H1 (cell line): ENCODE measurements around the gene FOXF2. TPM values are rescaled to one million over a fixed set of nuclear protein-coding genes. Genes with fewer than 3 reads are reported as not detected.

Experiments used
- CTCF ChIA-PET: fragments of 300-600 bp; sonication (Branson Sonifier 250); formaldehyde crosslinking; loops from one replicate; lab custom pipeline; 2021; ENCODE audit not compliant: partially characterized antibody; lab: Charles Lee
- POLR2A ChIA-PET: fragments of 300-600 bp; sonication (Branson Sonifier 250); formaldehyde crosslinking; loops from one replicate; lab custom pipeline; 2021; ENCODE audit warnings: inconsistent platforms; ENCODE audit not compliant: partially characterized antibody; lab: Charles Lee
- DNase-seq, 2 experiments: peaks; one replicate each; pipeline versions ENCODE4 v3.0.0 to v3.0.0-alpha.2; 2010 to 2022; ENCODE audit warnings: low spot score in 2 of 2, low read depth in 1 of 2, mixed read lengths in 1 of 2
- FAIRE-seq: peaks from 2 replicates; lab custom pipeline; 2011; peaks lifted over from hg19 to GRCh38; lab: Jason Lieb, UNC
- H2AFZ ChIP-seq: 2 replicates; pipeline ENCODE4 v1.8.1; 2012; ENCODE audit warnings: low read length, inconsistent platforms
- H2AK5ac ChIP-seq: 2 replicates; pipeline ENCODE4 v1.6.1; 2013; ENCODE audit warnings: low read depth, low read length
- H2BK120ac ChIP-seq: replicated peaks from 2 replicates; pipeline ENCODE3; 2013; ENCODE audit warnings: low read depth, low read length, inconsistent platforms
- H2BK12ac ChIP-seq: 2 replicates; pipeline ENCODE4 v1.6.1; 2013; ENCODE audit warnings: low read depth, low read length
- H2BK15ac ChIP-seq: 2 replicates; pipeline ENCODE4 v1.6.1; 2013; ENCODE audit warnings: low read length
- H2BK20ac ChIP-seq: 2 replicates; pipeline ENCODE4 v1.6.1; 2013; ENCODE audit warnings: low read length
- H2BK5ac ChIP-seq: 2 replicates; pipeline ENCODE4 v1.6.1; 2013; ENCODE audit warnings: low read depth, low read length
- H3K14ac ChIP-seq: 2 replicates; pipeline ENCODE4 v1.6.1; 2013; ENCODE audit warnings: inconsistent platforms; ENCODE audit not compliant: insufficient read length
- H3K18ac ChIP-seq: 2 replicates; pipeline ENCODE4 v1.6.1; 2013; ENCODE audit warnings: low read length; ENCODE audit errors: extremely low read depth
- H3K23ac ChIP-seq: 2 replicates; pipeline ENCODE4 v1.6.1; 2013; ENCODE audit warnings: inconsistent platforms; ENCODE audit not compliant: insufficient read length
- H3K23me2 ChIP-seq: 2 replicates; pipeline ENCODE4 v1.6.1; 2013; ENCODE audit warnings: low read depth, low read length
- H3K27ac ChIP-seq: 2 replicates; pipeline ENCODE4 v1.6.1; 2011; ENCODE audit warnings: low read depth, low read length, inconsistent platforms
- H3K27me3 ChIP-seq, 4 experiments: replicated peaks in 1 of 4; 1 replicate in 1 of 4; 2 replicates in 3 of 4; pipeline versions ENCODE4 v1.6.1 to v1.8.1; 2011 to 2013; ENCODE audit warnings: low read length in 3 of 4, mild to moderate bottlenecking in 3 of 4, inconsistent platforms in 2 of 4, mixed read lengths in 2 of 4, moderate library complexity in 1 of 4; ENCODE audit not compliant: control insufficient read depth in 3 of 4, insufficient read depth in 3 of 4; ENCODE audit errors: extremely low read depth in 1 of 4
- H3K36me3 ChIP-seq, 4 experiments: 2 replicates each; pipeline versions ENCODE4 v1.6.1 to v1.8.1; 2011 to 2013; ENCODE audit warnings: mild to moderate bottlenecking in 4 of 4, low read length in 3 of 4, moderate library complexity in 2 of 4, control low read depth in 1 of 4, inconsistent platforms in 1 of 4; ENCODE audit not compliant: insufficient read depth in 4 of 4, control insufficient read depth in 2 of 4
- H3K4ac ChIP-seq: replicated peaks from 2 replicates; pipeline ENCODE3; 2013; ENCODE audit warnings: low read length, low read depth, mixed read lengths, inconsistent platforms; ENCODE audit not compliant: insufficient read length
- H3K4me1 ChIP-seq, 4 experiments: replicated peaks in 1 of 4; 1 replicate in 1 of 4; 2 replicates in 3 of 4; pipeline versions ENCODE4 v1.6.1 to v1.8.1; 2011 to 2013; ENCODE audit warnings: low read length in 3 of 4, inconsistent platforms in 2 of 4, mixed read lengths in 1 of 4; ENCODE audit not compliant: insufficient read depth in 4 of 4, control insufficient read depth in 3 of 4
- H3K4me2 ChIP-seq, 2 experiments: 2 replicates each; pipeline versions ENCODE4 v1.6.1 to v1.8.1; 2011 to 2013; ENCODE audit warnings: low read depth in 2 of 2, low read length in 2 of 2, control low read depth in 1 of 2, inconsistent platforms in 1 of 2, mild to moderate bottlenecking in 1 of 2; ENCODE audit not compliant: insufficient read depth in 1 of 2
- H3K4me3 ChIP-seq, 4 experiments: fragments of 200-600, 300-600 bp in 1 of 4; sonication (generic), shearing (Covaris generic), sonication (Bioruptor Twin) in 1 of 4; 2 replicates each; pipeline versions ENCODE4 v1.5.1 to v1.8.1; 2011 to 2016; ENCODE audit warnings: low read length in 4 of 4, low read depth in 3 of 4, control low read depth in 2 of 4, inconsistent platforms in 2 of 4, mild to moderate bottlenecking in 2 of 4, mixed read lengths in 1 of 4, moderate library complexity in 1 of 4; ENCODE audit not compliant: insufficient read depth in 2 of 4; ENCODE audit errors: extremely low read depth in 1 of 4
- H3K56ac ChIP-seq: replicated peaks from 2 replicates; pipeline ENCODE3; 2013; ENCODE audit warnings: low read depth, mild to moderate bottlenecking, mixed read lengths, low read length, inconsistent platforms; ENCODE audit not compliant: insufficient read length
- H3K79me1 ChIP-seq: 2 replicates; pipeline ENCODE4 v1.6.1; 2013; ENCODE audit warnings: low read depth, low read length, control low read depth
- H3K79me2 ChIP-seq, 2 experiments: 2 replicates each; pipeline versions ENCODE4 v1.6.1 to v1.8.1; 2012 to 2013; ENCODE audit warnings: low read length in 2 of 2, mild to moderate bottlenecking in 2 of 2, inconsistent platforms in 1 of 2; ENCODE audit not compliant: insufficient read depth in 2 of 2, control insufficient read depth in 1 of 2
- H3K9ac ChIP-seq, 4 experiments: replicated peaks in 1 of 4; 1 replicate in 1 of 4; 2 replicates in 3 of 4; pipeline versions ENCODE4 v1.6.1 to v1.8.1; 2011 to 2013; ENCODE audit warnings: low read depth in 3 of 4, low read length in 3 of 4, control low read depth in 2 of 4, mild to moderate bottlenecking in 2 of 4, moderate library complexity in 2 of 4, inconsistent platforms in 1 of 4; ENCODE audit errors: extremely low read depth in 1 of 4
- H3K9me3 ChIP-seq, 2 experiments: 2 replicates each; pipeline versions ENCODE4 v1.6.1 to v1.8.1; 2012 to 2013; ENCODE audit warnings: mild to moderate bottlenecking in 2 of 2, moderate library complexity in 2 of 2, control low read depth in 1 of 2, inconsistent platforms in 1 of 2, low read depth in 1 of 2, low read length in 1 of 2, mixed read lengths in 1 of 2; ENCODE audit not compliant: insufficient read depth in 2 of 2
- H4K20me1 ChIP-seq, 2 experiments: replicated peaks in 1 of 2; 2 replicates each; pipeline versions ENCODE3 to v1.8.1; 2011 to 2013; ENCODE audit warnings: inconsistent platforms in 2 of 2, low read length in 2 of 2, mild to moderate bottlenecking in 1 of 2; ENCODE audit not compliant: insufficient read depth in 2 of 2, control insufficient read depth in 1 of 2
- H4K5ac ChIP-seq: 2 replicates; pipeline ENCODE4 v1.6.1; 2013; ENCODE audit warnings: low read length, low read depth, mixed read lengths, inconsistent platforms; ENCODE audit not compliant: insufficient read length
- H4K8ac ChIP-seq: 2 replicates; pipeline ENCODE4 v1.8.0; 2013; ENCODE audit warnings: mild to moderate bottlenecking, moderate library complexity, low read length, inconsistent platforms; ENCODE audit not compliant: insufficient read depth; ENCODE audit errors: extremely low read depth
- H4K91ac ChIP-seq: replicated peaks from 2 replicates; pipeline ENCODE3; 2013; ENCODE audit warnings: low read length, mixed read lengths, inconsistent platforms; ENCODE audit not compliant: insufficient read length
- CBX5 ChIP-seq: fragments of 300-800, 300-1000 bp; sonication (generic); IDR thresholded peaks from 2 replicates; pipeline ENCODE4 v1.7.1; 2016; ENCODE audit warnings: antibody characterized with exemption, low read length, low read depth
- CHD1 ChIP-seq: IDR thresholded peaks from 2 replicates; pipeline ENCODE4 v1.6.1; 2012; ENCODE audit warnings: low read depth, low read length, improper control_type of control experiment
- CREB1 ChIP-seq: IDR thresholded peaks from 2 replicates; pipeline ENCODE4 v1.6.1; 2012; ENCODE audit warnings: inconsistent platforms
- GABPA ChIP-seq: IDR thresholded peaks from 2 replicates; pipeline ENCODE4 v1.6.1; 2011; ENCODE audit warnings: mild to moderate bottlenecking, low read length, moderate library complexity, borderline replicate concordance; ENCODE audit not compliant: insufficient read depth
- RAD21 ChIP-seq, 2 experiments: IDR thresholded peaks in 1 of 2; conservative IDR thresholded peaks in 1 of 2; 2 replicates each; pipeline ENCODE4 v1.6.1; 2011; ENCODE audit warnings: low read depth in 2 of 2, low read length in 2 of 2, improper control_type of control experiment in 1 of 2, inconsistent platforms in 1 of 2, mild to moderate bottlenecking in 1 of 2, moderate library complexity in 1 of 2
- SIRT6 ChIP-seq: IDR thresholded peaks from one replicate; pipeline ENCODE4 v1.7.1; 2012; ENCODE audit warnings: low read length, inconsistent platforms
- SP1 ChIP-seq: IDR thresholded peaks from 2 replicates; pipeline ENCODE4 v1.6.1; 2011; ENCODE audit warnings: low read depth, low read length
- SUZ12 ChIP-seq: fragments of 200-600 bp; sonication (generic); IDR thresholded peaks from 2 replicates; pipeline ENCODE4 v1.6.1; 2012; ENCODE audit warnings: mild to moderate bottlenecking, inconsistent platforms, low read length, moderate library complexity, mixed read lengths
- WGBS, 2 experiments: shearing (Covaris generic) in 1 of 2; methylation state at CpG; one replicate each; pipeline versions ENCODE4 v1.1.6 to v1.1.7; 2013 to 2015; ENCODE audit warnings: low lambda C conversion rate in 2 of 2, mixed read lengths in 2 of 2, inconsistent platforms in 1 of 2, low coverage in 1 of 2, missing lambda C conversion rate in 1 of 2; ENCODE audit not compliant: insufficient replicate concordance in 2 of 2, insufficient coverage in 1 of 2, insufficient read length in 1 of 2; ENCODE audit errors: extremely low coverage in 1 of 2, missing lambda C conversion rate in 1 of 2; 5-methylcytosine and 5-hydroxymethylcytosine counted together
- polyA plus RNA-seq, 7 experiments: library from polyadenylated mRNA; depleted of rRNA in 3 of 7; stranded (reverse) in 5 of 7; unstranded in 2 of 7; fragments of >200 nt in 5 of 7; fragments of 200-250 nt in 2 of 7; gene quantifications; 1 replicate in 5 of 7; 2 replicates in 1 of 7; 4 replicates in 1 of 7; pipeline versions ENCODE4 v1.2.1 to v1.2.3, GENCODE V29; 2011 to 2013; ENCODE audit warnings: missing spikeins in 2 of 7, mixed read lengths in 2 of 7
- total RNA-seq: library from RNA; stranded (reverse); fragmentation: NEBNext Ultra II Directional; extraction: Animal tissue kit (Norgen Biotek cat#: 25700); gene quantifications from 2 replicates; pipeline ENCODE4 v1.2.1, GENCODE V29; 2021
- TF ChIP-seq, protein P1 (sequence below), 3 experiments: IDR thresholded peaks; 1 replicate in 2 of 3; 2 replicates in 1 of 3; pipeline versions ENCODE4 v1.5.1 to v1.6.1; 2011; ENCODE audit warnings: low read length in 3 of 3, mild to moderate bottlenecking in 3 of 3, inconsistent platforms in 2 of 3, low read depth in 1 of 3, moderate library complexity in 1 of 3; ENCODE audit not compliant: insufficient read depth in 1 of 3; ENCODE audit errors: control extremely low read depth in 1 of 3

FOXF2 gene
- total and polyA plus RNA-seq, 2 of the 8 experiments (the other 6 are each of a cell fraction or from before 2014, with no cell fraction given), result 0.05 TPM; not detected in 1

GRCh38 chr6:1424306-1424927 lies 35.0 kb downstream of the FOXF2 start:
- no peaks in the 10 kb centered on the region for H3K79me1 ChIP-seq
- H3K18ac ChIP-seq, result no peak overlapping the region
- H3K4me2 ChIP-seq, result no peak overlapping the region
- H3K27ac ChIP-seq, result no peak overlapping the region
- no peak for TF ChIP-seq GABPA
- TF ChIP-seq CREB1, result 0 out of 2 replicates have a peak, but pooled peaks have one; percentile 41
- TF ChIP-seq SIRT6, result no peak
- no peak for TF ChIP-seq CBX5
- TF ChIP-seq, protein P1, sequence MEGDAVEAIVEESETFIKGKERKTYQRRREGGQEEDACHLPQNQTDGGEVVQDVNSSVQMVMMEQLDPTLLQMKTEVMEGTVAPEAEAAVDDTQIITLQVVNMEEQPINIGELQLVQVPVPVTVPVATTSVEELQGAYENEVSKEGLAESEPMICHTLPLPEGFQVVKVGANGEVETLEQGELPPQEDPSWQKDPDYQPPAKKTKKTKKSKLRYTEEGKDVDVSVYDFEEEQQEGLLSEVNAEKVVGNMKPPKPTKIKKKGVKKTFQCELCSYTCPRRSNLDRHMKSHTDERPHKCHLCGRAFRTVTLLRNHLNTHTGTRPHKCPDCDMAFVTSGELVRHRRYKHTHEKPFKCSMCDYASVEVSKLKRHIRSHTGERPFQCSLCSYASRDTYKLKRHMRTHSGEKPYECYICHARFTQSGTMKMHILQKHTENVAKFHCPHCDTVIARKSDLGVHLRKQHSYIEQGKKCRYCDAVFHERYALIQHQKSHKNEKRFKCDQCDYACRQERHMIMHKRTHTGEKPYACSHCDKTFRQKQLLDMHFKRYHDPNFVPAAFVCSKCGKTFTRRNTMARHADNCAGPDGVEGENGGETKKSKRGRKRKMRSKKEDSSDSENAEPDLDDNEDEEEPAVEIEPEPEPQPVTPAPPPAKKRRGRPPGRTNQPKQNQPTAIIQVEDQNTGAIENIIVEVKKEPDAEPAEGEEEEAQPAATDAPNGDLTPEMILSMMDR (IDR thresholded peaks at IDR 0.05; ENCODE audit: control extremely low read depth in 1 of 3, insufficient read depth in 1 of 3, low read depth in 1 of 3, low read length in 3 of 3), result peak; percentile 74 to 87 (median 85)
- no peak for TF ChIP-seq SP1
- TF ChIP-seq SUZ12, result no peak
- no peak for TF ChIP-seq CHD1
- TF ChIP-seq RAD21 (IDR thresholded peaks at IDR 0.05 in 1 of 2, conservative IDR thresholded peaks at IDR 0.05 in 1 of 2; ENCODE audit: low read depth in 2 of 2, low read length in 2 of 2), result peak; percentile 70 to 73
- H3K4ac ChIP-seq, result no peak overlapping the region
- H3K14ac ChIP-seq, result no peak overlapping the region
- H2BK12ac ChIP-seq, result no peak overlapping the region
- H3K4me1 ChIP-seq, result peaks cover 0 to 3% (median 0%) of the 10 kb centered on the region in 4 experiments; a peak in 1 of 7 replicates
- peaks cover 2 to 5% of the 10 kb centered on the region in 2 experiments; a peak in 1 of 4 replicates for H3K9me3 ChIP-seq
- H2BK20ac ChIP-seq, result no peak overlapping the region
- no peak overlapping the region for H3K23ac ChIP-seq
- H4K91ac ChIP-seq, result no peak overlapping the region
- no peaks in the 10 kb centered on the region for H4K20me1 ChIP-seq
- H3K27me3 ChIP-seq, result peaks cover 0 to 5% (median 0%) of the 10 kb centered on the region in 4 experiments; a peak in 4 of 7 replicates
- no peak overlapping the region for H4K5ac ChIP-seq
- H2AK5ac ChIP-seq, result no peak overlapping the region
- H3K79me2 ChIP-seq, result no peaks in the 10 kb centered on the region
- H2BK120ac ChIP-seq, result no peak overlapping the region
- H3K36me3 ChIP-seq, result no peaks in the 10 kb centered on the region
- no peak overlapping the region for H2BK5ac ChIP-seq
- ChIA-PET POLR2A (no interaction called here), CTCF (interaction anchor here (0.6 to 8.6 kb wide), 32 partner anchors 12 to 1207 kb away, joined by 3 to 101 read pairs (median 4); partner anchors contain the start of gene FOXQ1)
- H2BK15ac ChIP-seq, result no peak overlapping the region
- H4K8ac ChIP-seq, result no peak overlapping the region
- no peak overlapping the region for H3K9ac ChIP-seq
- no peaks in the 10 kb centered on the region for H3K23me2 ChIP-seq
- peak; percentile 92 for FAIRE-seq
- H3K4me3 ChIP-seq, result no peak overlapping the region
- DNase-seq, result peak; percentile 31 to 68
- no peak overlapping the region for H3K56ac ChIP-seq
- WGBS, 2 experiments, result 40% methylated on average over 16 of the region's 16 CpGs; no CpG with 5 or more reads in 1 of the 2 experiments
- 0 out of 2 replicates have a peak overlapping the region, but pooled peaks have one; percentile 2 for H2AFZ ChIP-seq
